Ectodermal cell (in vitro differentiated cells): ENCODE measurements around the gene GLTP.

ENCODE experiments used
- H3K27ac ChIP-seq: 2 replicates; pipeline ENCODE4 v1.7.0; 2013; ENCODE audit warnings: mild to moderate bottlenecking, low read depth, low read length; ENCODE audit not compliant: insufficient read depth, poor library complexity, severe bottlenecking
- H3K27me3 ChIP-seq: 2 replicates; pipeline ENCODE4 v1.7.0; 2013; ENCODE audit warnings: mild to moderate bottlenecking, low read length; ENCODE audit not compliant: insufficient read depth, control insufficient read depth, poor library complexity, severe bottlenecking
- H3K36me3 ChIP-seq: one replicate; pipeline ENCODE4 v1.7.0; 2013; ENCODE audit warnings: low read length; ENCODE audit not compliant: control insufficient read depth, insufficient read depth
- H3K4me1 ChIP-seq: one replicate; pipeline ENCODE4 v1.7.0; 2013; ENCODE audit warnings: low read length; ENCODE audit not compliant: control insufficient read depth, insufficient read depth
- H3K4me3 ChIP-seq: 2 replicates; pipeline ENCODE4 v1.7.0; 2013; ENCODE audit warnings: low read depth, low read length, control low read depth; ENCODE audit not compliant: insufficient read depth
- H3K9me3 ChIP-seq: 2 replicates; pipeline ENCODE4 v1.7.0; 2013; ENCODE audit warnings: mild to moderate bottlenecking, low read length, moderate library complexity; ENCODE audit not compliant: control insufficient read depth
- WGBS, 2 experiments: methylation state at CpG; one replicate each; pipeline ENCODE4 v1.1.7; 2013; ENCODE audit warnings: missing lambda C conversion rate in 2 of 2; 5-methylcytosine and 5-hydroxymethylcytosine counted together

The GLTP gene

DNA sequence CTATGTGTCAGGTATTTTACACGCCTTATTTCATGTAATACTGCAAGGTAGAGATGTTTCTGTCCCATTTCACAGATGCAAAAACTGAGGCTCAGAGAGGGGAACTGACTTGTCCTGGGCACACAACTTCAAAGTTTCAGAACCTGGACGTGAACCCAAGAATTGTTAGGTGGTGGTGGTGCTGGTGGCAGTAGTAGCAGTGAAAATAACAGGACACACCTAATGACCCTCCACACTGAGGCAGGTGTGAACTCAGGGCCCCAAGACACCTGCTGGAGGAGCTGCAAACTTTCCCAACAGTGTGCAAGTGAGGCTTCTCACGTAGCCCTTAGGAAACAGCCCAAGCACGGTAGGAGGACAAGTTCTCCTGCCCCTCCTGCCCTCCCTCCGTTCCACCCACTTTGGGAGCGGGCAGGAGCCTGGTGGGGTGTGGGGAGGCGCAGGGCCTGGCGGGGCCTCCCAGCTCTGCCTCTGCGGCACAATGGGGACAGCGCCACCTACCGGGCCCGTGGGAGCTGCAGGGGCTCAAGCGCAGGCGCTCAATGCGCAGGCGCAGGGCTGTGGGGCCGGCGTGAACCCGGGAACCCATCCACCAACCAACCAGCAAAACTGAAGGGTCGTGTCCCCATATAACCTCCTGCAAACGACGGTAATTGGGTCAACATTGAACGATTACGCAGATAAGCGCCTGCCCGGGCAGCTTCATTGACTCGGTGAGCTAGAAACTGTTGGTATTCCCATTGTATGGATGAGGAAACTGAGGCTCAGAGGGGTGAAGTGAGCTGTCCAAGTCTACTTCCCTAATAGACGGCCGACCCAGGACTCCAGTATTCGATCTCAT, 35.1 kb downstream of the GLTP start:
- Histone ChIP-seq H3K4me3 (no peak overlapping the region), H3K27me3 (no peaks in the 10 kb centered on the region), H3K27ac (no peak overlapping the region), H3K9me3 (no peaks in the 10 kb centered on the region), H3K36me3 (no peaks in the 10 kb centered on the region), H3K4me1 (no peaks in the 10 kb centered on the region)
- whole genome bisulfite sequencing, 2 experiments = 14 to 16% methylated on average over 30 of the region's 30 CpGs

DNA sequence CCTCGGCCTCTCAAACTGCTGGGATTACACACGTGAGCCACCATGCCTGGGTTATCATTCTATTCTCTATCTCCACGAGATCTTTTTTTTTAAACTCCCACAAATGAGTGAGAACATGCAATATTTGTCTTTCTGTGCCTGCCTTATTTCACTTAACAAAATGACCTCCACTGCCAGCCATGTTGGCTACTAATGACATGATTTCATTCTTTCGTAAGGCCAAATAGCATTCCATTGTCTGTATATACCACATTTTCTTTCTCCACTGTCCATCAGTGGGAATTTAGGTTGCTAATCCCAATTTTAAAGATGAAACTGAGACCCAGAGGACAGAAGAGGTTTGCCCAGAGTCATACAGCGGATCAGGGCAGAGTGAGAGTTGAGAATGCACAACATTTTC, 36.2 kb downstream of the GLTP start:
- Histone ChIP-seq H3K36me3 (no peaks in the 10 kb centered on the region), H3K9me3 (no peaks in the 10 kb centered on the region), H3K4me3 (no peak overlapping the region), H3K4me1 (no peaks in the 10 kb centered on the region), H3K27me3 (no peaks in the 10 kb centered on the region), H3K27ac (no peak overlapping the region)
- 88 to 91% methylated on average over 5 of the region's 5 CpGs for WGBS, 2 experiments

DNA sequence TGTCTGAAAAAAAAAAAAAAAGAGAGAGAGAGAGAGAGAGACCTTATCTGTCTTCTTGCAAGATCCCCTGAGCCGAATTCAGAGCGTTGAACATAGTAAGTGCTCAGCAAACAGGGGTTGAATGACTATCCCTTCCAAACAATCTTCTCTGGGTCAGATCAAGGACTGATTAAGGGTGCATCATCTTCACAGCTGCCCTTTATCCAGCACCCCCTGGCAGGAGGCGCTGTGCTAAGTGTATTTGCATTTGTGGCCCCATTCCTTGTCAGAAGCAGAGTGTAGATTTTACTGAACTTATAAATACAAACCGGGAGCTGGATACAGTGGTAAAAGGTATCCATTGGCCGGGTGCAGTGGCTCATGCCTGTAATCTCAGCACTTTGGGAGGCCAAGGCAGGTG, 38.3 kb downstream of the GLTP start:
- Histone ChIP-seq H3K4me1 (no peaks in the 10 kb centered on the region), H3K9me3 (no peaks in the 10 kb centered on the region), H3K27me3 (no peaks in the 10 kb centered on the region), H3K4me3 (no peak overlapping the region), H3K36me3 (no peaks in the 10 kb centered on the region), H3K27ac (no peak overlapping the region)
- 92 to 94% methylated on average over 5 of the region's 5 CpGs for WGBS, 2 experiments

DNA sequence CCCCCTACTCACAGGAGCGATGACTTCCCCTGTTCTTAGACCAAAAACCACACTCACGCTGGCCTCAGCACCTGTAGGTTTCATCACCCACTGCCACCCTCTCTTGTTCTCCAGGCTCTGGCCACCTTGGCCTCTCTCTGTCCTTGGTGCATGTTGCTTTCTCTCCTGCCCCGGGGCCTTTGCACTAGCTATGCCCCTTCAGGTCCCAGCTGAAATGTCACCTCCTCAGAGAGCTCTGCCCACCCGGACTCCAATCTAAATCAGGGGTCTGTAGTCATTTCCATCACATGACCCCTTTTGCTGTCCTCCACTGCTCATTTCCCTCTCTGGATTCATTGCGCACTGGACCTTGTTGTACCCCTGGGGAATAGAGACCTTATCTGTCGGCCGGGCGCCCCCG, 39.0 kb downstream of the GLTP start:
- H3K9me3 ChIP-seq = no peaks in the 10 kb centered on the region
- no peaks in the 10 kb centered on the region for H3K27me3 ChIP-seq
- no peak overlapping the region for H3K4me3 ChIP-seq
- H3K27ac ChIP-seq = no peak overlapping the region
- no peaks in the 10 kb centered on the region for H3K4me1 ChIP-seq
- 79 to 80% methylated on average over 9 of the region's 9 CpGs for WGBS, 2 experiments
- no peaks in the 10 kb centered on the region for H3K36me3 ChIP-seq

DNA sequence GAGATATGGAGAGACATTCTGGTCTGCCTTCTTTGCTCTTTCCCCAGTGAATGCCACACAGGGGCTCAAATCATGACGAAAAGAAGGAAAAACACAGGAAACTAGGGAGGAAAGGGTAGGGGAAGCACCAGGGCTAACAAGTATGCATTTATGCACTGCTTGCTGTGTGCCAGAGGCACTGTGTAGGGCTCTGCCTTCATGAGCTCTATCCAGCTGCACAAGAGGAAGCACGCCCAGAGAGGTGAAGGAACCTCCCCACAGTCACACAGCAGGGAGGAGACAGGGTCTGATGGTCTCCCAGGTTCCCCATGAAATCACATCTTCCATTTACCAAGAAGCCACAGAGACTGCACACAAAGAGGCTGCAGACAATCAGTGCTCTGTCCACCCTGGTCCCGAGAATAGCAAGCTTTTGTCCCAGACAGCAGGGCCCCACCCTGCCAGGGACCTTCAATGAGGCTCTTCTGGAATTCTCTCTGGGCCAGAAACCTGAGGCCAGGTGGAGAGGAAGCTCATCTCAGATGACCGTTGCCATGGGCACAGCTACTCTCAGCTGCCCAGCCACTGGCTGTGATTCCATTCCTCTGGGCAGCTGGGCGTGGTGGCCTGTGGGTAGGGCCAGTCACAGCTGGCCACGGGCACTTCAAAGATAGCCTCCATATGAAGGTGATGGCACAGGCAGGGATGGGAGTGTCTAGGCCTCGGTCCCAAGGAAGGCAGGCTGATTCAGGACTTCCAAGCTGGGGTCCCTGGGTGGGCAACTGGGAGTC, 39.9 kb downstream of the GLTP start:
- H3K9me3 ChIP-seq = no peaks in the 10 kb centered on the region
- no peak overlapping the region for H3K4me3 ChIP-seq
- H3K27ac ChIP-seq = peak overlapping the region; percentile 44
- H3K27me3 ChIP-seq = no peaks in the 10 kb centered on the region
- H3K4me1 ChIP-seq = no peaks in the 10 kb centered on the region
- H3K36me3 ChIP-seq = no peaks in the 10 kb centered on the region
- 63 to 69% methylated on average over 7 of the region's 7 CpGs for WGBS, 2 experiments

GRCh38 chr12:109839444-109839843, 40.9 kb downstream of the GLTP start:
- no peaks in the 10 kb centered on the region for H3K4me1 ChIP-seq
- no peaks in the 10 kb centered on the region for H3K27me3 ChIP-seq
- no peak overlapping the region for H3K4me3 ChIP-seq
- 70 to 79% methylated on average over 6 of the region's 6 CpGs for WGBS, 2 experiments
- H3K27ac ChIP-seq = no peak overlapping the region
- H3K36me3 ChIP-seq = no peaks in the 10 kb centered on the region
- no peaks in the 10 kb centered on the region for H3K9me3 ChIP-seq

GRCh38 chr12:109836916-109837315, 43.4 kb downstream of the GLTP start:
- H3K4me3 ChIP-seq = no peak overlapping the region
- no peak overlapping the region for H3K27ac ChIP-seq
- peaks cover 3% of the 10 kb centered on the region for H3K27me3 ChIP-seq
- WGBS, 2 experiments = 80% methylated on average over 3 of the region's 3 CpGs
- no peaks in the 10 kb centered on the region for H3K36me3 ChIP-seq
- no peaks in the 10 kb centered on the region for H3K4me1 ChIP-seq
- H3K9me3 ChIP-seq = no peaks in the 10 kb centered on the region

DNA sequence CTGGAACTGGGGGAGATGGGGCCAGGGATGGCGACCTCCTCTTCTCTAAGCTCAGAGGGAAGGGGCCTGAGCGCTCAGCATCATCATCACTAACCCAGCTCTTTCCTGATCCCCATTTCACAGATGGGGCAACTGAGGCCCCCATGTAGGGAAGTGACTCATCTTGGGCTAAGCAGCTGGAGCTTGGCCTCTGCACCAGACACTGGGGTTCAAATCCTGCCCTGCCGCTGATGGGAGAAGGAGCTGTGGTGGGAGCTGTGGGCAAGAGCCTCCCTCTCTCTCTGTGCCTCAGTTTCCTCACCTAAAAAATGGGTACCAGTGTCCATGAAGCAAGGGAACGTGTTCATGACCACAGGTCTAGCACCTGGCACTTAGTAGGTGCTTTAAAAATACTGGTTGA, 44.5 kb downstream of the GLTP start:
- Histone ChIP-seq H3K4me1 (no peaks in the 10 kb centered on the region), H3K36me3 (no peaks in the 10 kb centered on the region), H3K9me3 (no peaks in the 10 kb centered on the region), H3K27me3 (peaks cover 3% of the 10 kb centered on the region), H3K27ac (no peak overlapping the region), H3K4me3 (no peak overlapping the region)
- WGBS, 2 experiments = 88 to 94% methylated on average over 4 of the region's 4 CpGs

DNA sequence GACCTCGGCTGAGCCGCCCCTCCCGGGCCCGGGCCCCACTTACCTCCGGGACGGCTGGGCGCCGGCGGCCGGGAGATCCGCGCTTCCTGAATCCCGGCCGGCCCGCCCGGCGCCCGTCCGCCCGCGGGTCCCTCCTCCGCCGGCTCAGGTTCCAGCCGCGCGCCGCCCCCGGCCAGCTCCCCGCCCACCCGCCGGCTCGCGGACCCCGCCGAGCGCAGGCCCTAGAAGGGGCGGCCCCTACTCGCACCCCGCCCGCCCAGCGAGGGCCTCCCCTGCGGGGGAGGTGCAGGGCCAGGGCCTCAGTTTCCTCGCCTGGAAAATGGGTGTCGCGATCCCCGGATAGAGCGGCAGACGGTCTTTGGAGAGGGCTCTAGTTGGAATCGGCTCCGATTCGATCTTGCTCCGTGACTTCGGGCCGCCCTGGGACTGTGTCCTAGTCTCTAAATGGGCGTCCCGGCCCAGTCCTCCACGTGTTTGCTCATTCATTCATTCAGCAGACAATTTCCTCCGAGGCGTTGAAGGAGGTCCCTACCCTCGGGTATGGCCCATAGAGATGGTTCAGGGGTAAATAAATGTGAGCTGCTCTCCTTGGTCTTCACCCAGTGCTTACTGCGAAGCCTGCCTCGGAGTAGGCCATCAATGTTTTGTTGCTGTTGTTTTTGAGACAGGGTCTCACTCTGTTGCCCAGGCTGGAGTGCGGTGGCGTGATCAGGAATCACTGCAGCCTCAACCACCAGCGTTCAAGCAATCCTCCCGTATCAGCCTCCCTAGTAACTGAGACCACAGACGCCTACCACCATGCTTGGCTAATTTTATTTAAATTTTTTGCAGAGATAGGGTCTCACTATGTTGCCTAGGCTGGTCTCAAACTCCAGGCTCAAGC, 46.8 kb downstream of the GLTP start, which contains the start of gene TRPV4:
Gene TRPV4, minus strand, starts transcription at position 92 of the 883 bp plus-strand sequence. CDS start 18,602 bp downstream, outside the sequence.
- no peaks in the 10 kb centered on the region for H3K4me1 ChIP-seq
- peaks cover 3% of the 10 kb centered on the region for H3K27me3 ChIP-seq
- 25 to 26% methylated on average over 67 of the region's 67 CpGs for whole genome bisulfite sequencing, 2 experiments
- H3K27ac ChIP-seq = no peak within 1 kb of the TSS
- H3K36me3 ChIP-seq = no peaks in the 10 kb centered on the region
- peak within 1 kb of the TSS; percentile 48 for H3K4me3 ChIP-seq
- H3K9me3 ChIP-seq = no peaks in the 10 kb centered on the region
